Breast epithelium (tissue), 4 donors: ENCODE measurements around the gene SLC37A2. TPM values are rescaled to one million over a fixed set of nuclear protein-coding genes. Genes with fewer than 3 reads are reported as not detected.
A peak's percentile ranks its signal among the peaks of the same experiment; 100 is the strongest.

Experiments
- DNase-seq, 2 donors: peaks; one replicate each; pipeline ENCODE4 v3.0.0-alpha.2; 2019; ENCODE audit warnings: low spot score in 2 of 2
- H3K27ac ChIP-seq, 2 donors: fragments of 200-600 bp; sonication (generic) in 1 of 2; one replicate each; pipeline ENCODE4 v1.5.1; 2016 to 2019; ENCODE audit warnings: mild to moderate bottlenecking in 1 of 2
- H3K27me3 ChIP-seq, 2 donors: fragments of 200-600 bp; sonication (generic) in 1 of 2; one replicate each; pipeline versions ENCODE4 v1.5.1 to v1.6.0; 2017 to 2019; ENCODE audit warnings: control low read depth in 1 of 2, mild to moderate bottlenecking in 1 of 2
- H3K36me3 ChIP-seq: fragments of 200-600 bp; one replicate; pipeline ENCODE4 v1.5.1; 2019
- H3K4me1 ChIP-seq, 2 donors: fragments of 200-600 bp; sonication (generic); one replicate each; pipeline ENCODE4 v1.5.1; 2016 to 2019; ENCODE audit warnings: control low read depth in 1 of 2
- H3K4me3 ChIP-seq, 3 donors: fragments of 200-600 bp; sonication (generic); 1 replicate in 2 of 3; 2 replicates in 1 of 3; pipeline ENCODE4 v1.5.1; 2016 to 2019; ENCODE audit warnings: mild to moderate bottlenecking in 3 of 3, moderate library complexity in 2 of 3
- H3K9me3 ChIP-seq, 2 donors: fragments of 200-600 bp; sonication (generic) in 1 of 2; one replicate each; pipeline ENCODE4 v1.5.1; 2016 to 2019; ENCODE audit warnings: control low read depth in 1 of 2
- POLR2A ChIP-seq: fragments of 450-650 bp; IDR thresholded peaks from one replicate; pipeline ENCODE4 v1.6.1; 2016; ENCODE audit warnings: antibody characterized with exemption, mild to moderate bottlenecking, moderate library complexity
- POLR2AphosphoS5 ChIP-seq, 3 donors: sonication (generic); formaldehyde crosslinking; IDR thresholded peaks; one replicate each; pipeline ENCODE4 v1.6.1; 2017; ENCODE audit warnings: antibody characterized with exemption in 3 of 3
- intact Hi-C: fragments of 100-400 bp; cut with DNase I; formaldehyde crosslinking; loops from one replicate; pipeline ENCODE4 v1.15.1; 2023; ENCODE audit warnings: low total_unique reads
- total RNA-seq, 3 donors: library from RNA; depleted of rRNA; stranded (reverse); fragments of >200 nt; gene quantifications; one replicate each; pipeline ENCODE4 v1.1.0, GENCODE V29; 2016
- TF ChIP-seq, protein P1 (sequence below), 3 donors: fragments of 450-650 bp; IDR thresholded peaks; one replicate each; pipeline ENCODE4 v1.5.1; 2016 to 2017; ENCODE audit warnings: antibody characterized with exemption in 3 of 3, mild to moderate bottlenecking in 3 of 3, moderate library complexity in 3 of 3

Gene SLC37A2
- total RNA-seq, 3 donors from 2014 or later, result 3.9 to 38.9 (median 13.6) TPM

DNA sequence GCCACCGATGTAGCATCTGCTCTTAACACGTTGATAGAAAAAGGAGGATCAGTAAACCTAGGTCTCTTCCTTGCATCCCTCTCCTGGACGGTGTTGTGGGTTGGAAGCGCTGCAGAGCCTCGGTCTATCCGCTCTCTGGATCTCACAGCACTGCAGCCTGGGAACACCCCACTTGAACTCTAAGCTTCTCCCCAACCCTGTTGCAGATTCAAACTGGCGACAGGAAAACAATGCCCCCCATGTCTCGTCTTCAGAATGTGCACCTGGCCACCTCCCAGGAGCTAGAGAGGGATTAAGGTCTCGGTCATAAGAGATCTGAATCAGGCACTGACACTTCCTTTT is 47.9 kb downstream of the SLC37A2 start:
- intact Hi-C loops, result no loop called here

DNA sequence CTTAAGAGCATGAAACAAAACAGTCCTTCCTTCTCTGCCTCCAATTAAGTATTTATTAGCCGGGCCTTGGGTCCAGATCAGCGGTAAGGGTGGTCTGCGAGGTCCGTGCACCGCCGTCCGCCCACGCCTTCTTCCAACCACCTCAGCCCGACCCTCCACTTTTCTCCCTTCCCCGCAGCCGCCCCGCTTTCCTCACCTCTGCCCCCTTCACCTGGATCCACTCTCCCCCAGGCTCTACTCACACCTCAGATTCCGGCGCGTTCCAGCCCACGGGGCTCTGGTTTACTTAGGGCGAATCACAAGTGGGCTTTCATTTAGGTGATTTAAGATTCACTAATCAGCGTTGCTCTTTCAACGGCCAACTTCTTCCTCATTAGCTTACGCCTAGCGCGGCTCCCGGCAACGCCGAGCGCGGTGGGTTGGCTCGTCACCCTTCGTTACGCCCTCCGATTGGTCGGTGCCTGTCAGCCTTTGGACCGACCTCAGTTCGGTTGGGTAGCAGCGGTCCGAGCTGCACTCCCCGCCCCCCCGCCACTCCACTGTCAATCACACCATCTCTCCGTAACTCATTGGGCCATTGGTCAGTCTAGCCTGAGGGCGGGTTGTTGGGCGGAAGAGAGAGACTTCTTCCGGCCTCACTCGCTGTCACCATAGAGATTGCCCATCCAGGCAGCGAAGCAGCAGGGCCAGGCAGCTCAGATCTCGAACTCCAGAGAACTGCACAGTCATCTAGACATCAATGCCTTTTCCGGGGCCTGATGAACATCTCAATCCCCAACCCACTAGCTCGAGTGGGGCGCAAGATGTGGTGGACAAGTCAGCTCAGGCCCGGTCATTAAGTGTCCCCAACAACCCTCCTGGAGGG is 48.5 kb downstream of the SLC37A2 start, which contains the start of gene TMEM218:
Gene TMEM218, minus strand, starts transcription at position 284 of the 865 bp plus-strand sequence. CDS start 9,385 bp downstream, outside the sequence.
- intact Hi-C loops, result no loop called here
- TF ChIP-seq POLR2AphosphoS5 (IDR thresholded peaks at IDR 0.05), result peak in 2 of 3 donors; percentile 32 to 61
- TF ChIP-seq, protein P1, sequence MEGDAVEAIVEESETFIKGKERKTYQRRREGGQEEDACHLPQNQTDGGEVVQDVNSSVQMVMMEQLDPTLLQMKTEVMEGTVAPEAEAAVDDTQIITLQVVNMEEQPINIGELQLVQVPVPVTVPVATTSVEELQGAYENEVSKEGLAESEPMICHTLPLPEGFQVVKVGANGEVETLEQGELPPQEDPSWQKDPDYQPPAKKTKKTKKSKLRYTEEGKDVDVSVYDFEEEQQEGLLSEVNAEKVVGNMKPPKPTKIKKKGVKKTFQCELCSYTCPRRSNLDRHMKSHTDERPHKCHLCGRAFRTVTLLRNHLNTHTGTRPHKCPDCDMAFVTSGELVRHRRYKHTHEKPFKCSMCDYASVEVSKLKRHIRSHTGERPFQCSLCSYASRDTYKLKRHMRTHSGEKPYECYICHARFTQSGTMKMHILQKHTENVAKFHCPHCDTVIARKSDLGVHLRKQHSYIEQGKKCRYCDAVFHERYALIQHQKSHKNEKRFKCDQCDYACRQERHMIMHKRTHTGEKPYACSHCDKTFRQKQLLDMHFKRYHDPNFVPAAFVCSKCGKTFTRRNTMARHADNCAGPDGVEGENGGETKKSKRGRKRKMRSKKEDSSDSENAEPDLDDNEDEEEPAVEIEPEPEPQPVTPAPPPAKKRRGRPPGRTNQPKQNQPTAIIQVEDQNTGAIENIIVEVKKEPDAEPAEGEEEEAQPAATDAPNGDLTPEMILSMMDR (IDR thresholded peaks at IDR 0.05), result no peak
- TF ChIP-seq POLR2A, result no peak
- Histone ChIP-seq H3K36me3 (no peaks in the 10 kb centered on the region), H3K27ac (peak within 1 kb of the TSS; percentile 87 to 93), H3K4me1 (no peaks in the 10 kb centered on the region), H3K4me3 (peak within 1 kb of the TSS; percentile 57 to 96 (median 81)), H3K27me3 (no peaks in the 10 kb centered on the region), H3K9me3 (no peaks in the 10 kb centered on the region)
- peak; percentile 98 to 99 for DNase-seq

More for the DNA sequence above, 47.9 kb downstream of the SLC37A2 start:
- peak overlapping the region; percentile 87 to 93 for H3K27ac ChIP-seq
- no peaks in the 10 kb centered on the region for H3K4me1 ChIP-seq
- DNase-seq, result no peak
- TF ChIP-seq POLR2AphosphoS5 (IDR thresholded peaks at IDR 0.05) (no peak), POLR2A (no peak)
- TF ChIP-seq, protein P1 (IDR thresholded peaks at IDR 0.05), result no peak
- no peaks in the 10 kb centered on the region for H3K9me3 ChIP-seq
- peak overlapping the region; percentile 57 to 96 (median 81) for H3K4me3 ChIP-seq
- no peaks in the 10 kb centered on the region for H3K36me3 ChIP-seq
- H3K27me3 ChIP-seq, result no peaks in the 10 kb centered on the region

DNA sequence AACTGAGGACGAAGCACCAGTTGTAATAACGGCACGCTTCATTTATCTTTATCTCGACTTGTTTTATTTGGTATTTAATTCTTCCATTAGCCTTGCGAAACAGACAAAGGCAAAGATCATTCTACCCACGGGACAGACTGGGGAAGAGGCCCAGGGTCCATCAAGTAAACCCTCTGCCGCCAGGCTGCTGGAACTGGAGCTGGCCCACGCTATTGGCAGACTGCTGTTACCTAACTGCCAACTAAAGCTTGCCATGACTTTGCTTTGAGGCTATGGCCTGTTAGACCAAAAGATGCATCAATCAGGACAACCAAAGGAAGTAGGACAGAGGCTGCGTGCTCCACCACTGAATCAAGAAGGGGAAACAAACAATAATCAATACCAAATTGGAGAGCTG is 49.1 kb downstream of the SLC37A2 start:
- Histone ChIP-seq H3K27ac (peak overlapping the region; percentile 87 to 93), H3K4me3 (peak overlapping the region; percentile 57 to 96 (median 81)), H3K36me3 (no peaks in the 10 kb centered on the region), H3K4me1 (no peaks in the 10 kb centered on the region), H3K9me3 (no peaks in the 10 kb centered on the region), H3K27me3 (no peaks in the 10 kb centered on the region)
- DNase-seq, result no peak
- intact Hi-C loops, result no loop called here
- TF ChIP-seq, protein P1 (IDR thresholded peaks at IDR 0.05), result no peak
- TF ChIP-seq POLR2A (no peak), POLR2AphosphoS5 (IDR thresholded peaks at IDR 0.05) (no peak)

DNA sequence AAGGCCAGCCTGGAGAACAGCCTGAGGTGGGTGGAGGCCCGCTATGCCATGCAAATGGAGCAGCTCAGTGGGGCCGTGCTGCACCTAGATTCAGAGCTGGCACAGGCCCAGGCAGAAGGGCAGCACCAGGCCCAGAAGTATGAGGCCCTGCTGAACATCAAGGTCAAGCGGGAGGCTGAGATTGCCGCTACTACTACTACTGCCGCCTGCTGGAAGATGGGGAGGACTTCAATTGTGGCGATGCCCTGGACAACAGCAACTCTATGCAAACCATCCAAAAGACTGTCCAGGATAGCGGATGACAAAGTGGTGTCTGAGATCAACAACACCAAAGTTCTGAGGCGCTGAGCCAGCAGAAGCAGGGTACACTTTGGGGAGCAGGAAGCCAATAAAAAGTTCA is 51.4 kb downstream of the SLC37A2 start:
- TF ChIP-seq, protein P1 (IDR thresholded peaks at IDR 0.05), result no peak
- TF ChIP-seq POLR2A (no peak), POLR2AphosphoS5 (IDR thresholded peaks at IDR 0.05) (no peak)
- intact Hi-C loops, result no loop called here
- DNase-seq, result no peak
- H3K9me3 ChIP-seq, result no peaks in the 10 kb centered on the region
- H3K4me3 ChIP-seq, result no peak overlapping the region
- H3K4me1 ChIP-seq, result no peaks in the 10 kb centered on the region
- H3K36me3 ChIP-seq, result no peaks in the 10 kb centered on the region
- peaks cover 0 to 9% of the 10 kb centered on the region in 2 donors for H3K27me3 ChIP-seq
- H3K27ac ChIP-seq, result no peak overlapping the region

DNA sequence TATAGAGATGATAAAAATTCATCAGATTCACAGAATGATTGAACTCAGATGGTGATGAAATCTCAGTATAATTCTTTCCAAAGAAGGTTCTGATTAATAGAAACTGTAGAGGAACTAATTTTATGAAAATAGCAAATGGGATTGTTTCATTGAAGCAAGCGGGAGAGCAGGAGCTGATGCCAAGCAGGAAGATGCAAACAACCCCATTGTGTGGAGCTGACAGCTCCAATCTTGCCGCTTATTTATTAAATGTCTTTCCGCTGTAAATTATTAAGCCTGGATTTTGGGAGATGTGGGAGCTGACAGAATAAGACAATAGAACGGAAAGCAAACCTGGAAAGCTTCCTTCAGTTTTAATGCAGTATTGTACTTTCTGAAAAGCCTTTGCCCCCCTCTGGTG is 54.3 kb downstream of the SLC37A2 start:
- intact Hi-C loops, result no loop called here
- H3K9me3 ChIP-seq, result no peaks in the 10 kb centered on the region
- H3K27me3 ChIP-seq, result peaks cover 0 to 14% of the 10 kb centered on the region in 2 donors
- no peak overlapping the region for H3K4me3 ChIP-seq
- no peaks in the 10 kb centered on the region for H3K36me3 ChIP-seq
- DNase-seq, result no peak
- no peak overlapping the region for H3K27ac ChIP-seq
- no peaks in the 10 kb centered on the region for H3K4me1 ChIP-seq
- TF ChIP-seq POLR2AphosphoS5 (IDR thresholded peaks at IDR 0.05), result no peak
- no peak for TF ChIP-seq POLR2A
- TF ChIP-seq, protein P1 (IDR thresholded peaks at IDR 0.05), result no peak
